Measurements from ENCODE around the gene TOB1. TPM values are rescaled to one million over a fixed set of nuclear protein-coding genes. Genes with fewer than 3 reads are reported as not detected.

TOB1 gene
- total RNA-seq, 4 donors from 2014 or later: 130 to 156 (median 142) TPM

- intact Hi-C loops (cut with DNase I; ENCODE audit: low total_unique reads): no loop called here
- no peak overlapping the region for H3K4me3 ChIP-seq (ENCODE audit: low read depth, poor library complexity, severe bottlenecking)
- TF ChIP-seq, protein P1, sequence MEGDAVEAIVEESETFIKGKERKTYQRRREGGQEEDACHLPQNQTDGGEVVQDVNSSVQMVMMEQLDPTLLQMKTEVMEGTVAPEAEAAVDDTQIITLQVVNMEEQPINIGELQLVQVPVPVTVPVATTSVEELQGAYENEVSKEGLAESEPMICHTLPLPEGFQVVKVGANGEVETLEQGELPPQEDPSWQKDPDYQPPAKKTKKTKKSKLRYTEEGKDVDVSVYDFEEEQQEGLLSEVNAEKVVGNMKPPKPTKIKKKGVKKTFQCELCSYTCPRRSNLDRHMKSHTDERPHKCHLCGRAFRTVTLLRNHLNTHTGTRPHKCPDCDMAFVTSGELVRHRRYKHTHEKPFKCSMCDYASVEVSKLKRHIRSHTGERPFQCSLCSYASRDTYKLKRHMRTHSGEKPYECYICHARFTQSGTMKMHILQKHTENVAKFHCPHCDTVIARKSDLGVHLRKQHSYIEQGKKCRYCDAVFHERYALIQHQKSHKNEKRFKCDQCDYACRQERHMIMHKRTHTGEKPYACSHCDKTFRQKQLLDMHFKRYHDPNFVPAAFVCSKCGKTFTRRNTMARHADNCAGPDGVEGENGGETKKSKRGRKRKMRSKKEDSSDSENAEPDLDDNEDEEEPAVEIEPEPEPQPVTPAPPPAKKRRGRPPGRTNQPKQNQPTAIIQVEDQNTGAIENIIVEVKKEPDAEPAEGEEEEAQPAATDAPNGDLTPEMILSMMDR (IDR thresholded peaks at IDR 0.05): no peak
- TF ChIP-seq POLR2A (IDR thresholded peaks at IDR 0.05): no peak
- WGBS, 2 donors: 68 to 75% methylated on average over 10 of the region's 10 CpGs
- no peak for DNase-seq (ENCODE audit: low spot score in 2 of 2)
Observed at GRCh38 chr17:50892101-50892776, 26.1 kb upstream of the TOB1 start.

DNA sequence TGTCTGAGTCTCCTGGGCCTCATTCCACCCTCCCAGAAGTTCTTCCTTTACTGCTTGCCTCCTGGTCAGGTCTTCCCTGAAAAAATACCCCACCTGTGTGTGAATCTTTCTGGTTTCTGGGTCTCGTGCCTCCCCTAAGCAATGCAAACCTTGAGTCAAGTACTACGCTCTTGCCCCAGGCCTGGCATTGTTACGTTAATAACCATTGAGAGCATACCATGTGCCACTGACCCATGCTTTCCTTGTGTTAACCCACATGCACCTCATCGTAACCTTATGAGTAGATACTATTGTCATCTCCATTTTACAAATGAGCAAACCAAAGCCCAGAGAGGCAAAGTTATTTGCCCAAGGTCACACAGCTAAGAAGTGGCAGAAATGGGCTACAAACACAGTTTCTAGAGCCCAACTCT is 25.4 kb upstream of the TOB1 start:
- 81 to 89% methylated on average over 4 of the region's 4 CpGs for whole genome bisulfite sequencing, 2 donors
- DNase-seq (ENCODE audit: low spot score in 2 of 2): no peak
- H3K4me3 ChIP-seq (ENCODE audit: low read depth, poor library complexity, severe bottlenecking): no peak overlapping the region
- intact Hi-C loops (cut with DNase I; ENCODE audit: low total_unique reads): no loop called here
- no peak for TF ChIP-seq POLR2A (IDR thresholded peaks at IDR 0.05)
- TF ChIP-seq, protein P1 (IDR thresholded peaks at IDR 0.05): no peak

GRCh38 chr17:50890675-50891516 is 24.7 kb upstream of the TOB1 start:
- TF ChIP-seq POLR2A (IDR thresholded peaks at IDR 0.05): no peak
- TF ChIP-seq, protein P1 (IDR thresholded peaks at IDR 0.05): no peak
- WGBS, 2 donors: 59 to 60% methylated on average over 12 of the region's 12 CpGs
- DNase-seq (ENCODE audit: low spot score in 2 of 2): no peak
- H3K4me3 ChIP-seq (ENCODE audit: low read depth, poor library complexity, severe bottlenecking): no peak overlapping the region
- intact Hi-C loops (cut with DNase I; ENCODE audit: low total_unique reads): no loop called here

DNA sequence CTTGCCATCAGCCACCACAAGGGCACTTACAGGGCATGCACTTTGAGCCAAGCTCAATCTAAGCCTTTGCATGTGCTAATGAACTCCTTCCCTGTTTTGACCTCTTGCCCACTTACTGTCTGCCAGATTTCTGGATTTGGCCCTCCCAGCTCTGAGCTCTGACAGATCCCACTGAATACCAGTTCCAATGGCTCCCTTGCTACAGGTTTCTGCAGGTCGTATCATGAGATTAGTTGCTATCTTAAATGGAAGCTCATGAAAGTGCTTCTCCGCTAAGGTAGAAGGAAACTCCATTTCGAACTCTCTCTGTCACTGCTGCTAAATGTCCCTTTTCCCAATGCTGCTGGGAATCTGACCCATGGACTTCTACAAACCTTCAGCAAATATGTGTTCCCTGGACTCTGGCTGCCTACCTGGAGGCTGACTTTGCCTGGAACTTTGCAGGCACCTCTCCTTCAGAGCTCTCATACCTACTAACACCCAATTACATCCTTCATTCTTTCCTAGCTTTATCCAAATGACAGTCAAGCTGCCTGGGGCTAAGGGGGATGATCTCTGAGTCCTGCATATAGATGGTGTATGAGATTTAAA is 23.5 kb upstream of the TOB1 start:
- no peak for TF ChIP-seq POLR2A (IDR thresholded peaks at IDR 0.05)
- TF ChIP-seq, protein P1 (IDR thresholded peaks at IDR 0.05): no peak
- intact Hi-C loops (cut with DNase I; ENCODE audit: low total_unique reads): no loop called here
- WGBS, 2 donors: 57 to 62% methylated on average over 3 of the region's 3 CpGs
- no peak overlapping the region for H3K4me3 ChIP-seq (ENCODE audit: low read depth, poor library complexity, severe bottlenecking)
- no peak for DNase-seq (ENCODE audit: low spot score in 2 of 2)

- peak in 1 of 2 donors; percentile 84 for DNase-seq (ENCODE audit: low spot score in 2 of 2)
- TF ChIP-seq, protein P1 (IDR thresholded peaks at IDR 0.05): no peak
- no peak for TF ChIP-seq POLR2A (IDR thresholded peaks at IDR 0.05)
- intact Hi-C loops (cut with DNase I; ENCODE audit: low total_unique reads): no loop called here
- 72 to 81% methylated on average over 5 of the region's 5 CpGs for WGBS, 2 donors
- H3K4me3 ChIP-seq (ENCODE audit: low read depth, poor library complexity, severe bottlenecking): no peak overlapping the region
Observed at GRCh38 chr17:50887705-50888245, 21.6 kb upstream of the TOB1 start.
